HepG2 (cell line): ENCODE measurements around the gene FYB1. TPM values are rescaled to one million over a fixed set of nuclear protein-coding genes. Genes with fewer than 3 reads are reported as not detected.

Experiments
- ATAC-seq: fragments of 200-7000 bp; cut with Tn5 transposase; 3 replicates; pipeline ENCODE4 v1.9.1; 2020; ENCODE audit warnings: mild to moderate bottlenecking, moderate library complexity
- BruUV-seq: library from RNA; stranded (reverse); fragments of 400-500 nt; replicated peaks from 2 replicates; lab custom pipeline; 2021; lab: Mats Ljungman, UMichigan
- CTCF ChIA-PET: fragments of 300-600 bp; formaldehyde crosslinking; extraction: SDS; loops from one replicate; lab custom pipeline; 2021; ENCODE audit warnings: low total read pairs, inconsistent platforms, low intra/inter-chr PET ratio; lab: Yijun Ruan, JAX
- POLR2A ChIA-PET: fragments of 350-600 bp; sonication (Branson Sonifier 250); formaldehyde crosslinking; loops from one replicate; lab custom pipeline; 2020; ENCODE audit warnings: antibody characterized with exemption, inconsistent platforms; lab: Yijun Ruan, JAX
- DNase-seq: peaks from one replicate; pipeline ENCODE4 v3.0.0-alpha.2; 2015; ENCODE audit warnings: low spot score
- FAIRE-seq: peaks from 3 replicates; lab custom pipeline; 2011; peaks lifted over from hg19 to GRCh38; lab: Jason Lieb, UNC
- H2AFZ ChIP-seq: one replicate; pipeline ENCODE4 v1.6.1; 2011; ENCODE audit warnings: low read length, inconsistent platforms
- H3K27ac ChIP-seq: fragments of 300-600 bp; 3 replicates; pipeline ENCODE4 v1.8.0; 2011; ENCODE audit warnings: mixed run types, mild to moderate bottlenecking, mixed read lengths, low read length, inconsistent platforms; ENCODE audit not compliant: insufficient read depth; ENCODE audit errors: extremely low read length
- H3K27me3 ChIP-seq, 2 experiments: fragments of 200-600 bp in 1 of 2; 2 replicates in 1 of 2; 3 replicates in 1 of 2; pipeline versions ENCODE4 v1.6.0 to v1.8.0; 2011; ENCODE audit warnings: low read length in 2 of 2, mild to moderate bottlenecking in 2 of 2, moderate library complexity in 2 of 2, inconsistent platforms in 1 of 2; ENCODE audit not compliant: insufficient read depth in 2 of 2, control insufficient read depth in 1 of 2
- H3K36me3 ChIP-seq, 2 experiments: fragments of 200-600 bp in 1 of 2; replicated peaks in 1 of 2; 2 replicates in 1 of 2; 3 replicates in 1 of 2; pipeline versions ENCODE4 v1.5.1 to v1.8.0; 2011; ENCODE audit warnings: low read length in 2 of 2, inconsistent platforms in 1 of 2; ENCODE audit not compliant: insufficient read depth in 2 of 2, control insufficient read depth in 1 of 2
- H3K4me1 ChIP-seq: 2 replicates; pipeline ENCODE4 v1.5.1; 2012; ENCODE audit warnings: low read length, inconsistent platforms; ENCODE audit not compliant: insufficient read depth
- H3K4me2 ChIP-seq: 2 replicates; pipeline ENCODE4 v1.6.0; 2011; ENCODE audit warnings: low read depth, low read length, inconsistent platforms
- H3K4me3 ChIP-seq, 3 experiments: fragments of 200-600 bp in 1 of 3; sonication (generic), shearing (Covaris generic) in 1 of 3; replicated peaks in 1 of 3; 2 replicates each; pipeline ENCODE4 v1.5.1; 2011 to 2016; ENCODE audit warnings: low read length in 3 of 3, inconsistent platforms in 2 of 3, low read depth in 2 of 3, mild to moderate bottlenecking in 2 of 3, control low read depth in 1 of 3, mixed read lengths in 1 of 3; ENCODE audit not compliant: insufficient read depth in 1 of 3
- H3K79me2 ChIP-seq: one replicate; pipeline ENCODE4 v1.6.1; 2011; ENCODE audit warnings: low read length, inconsistent platforms; ENCODE audit not compliant: insufficient read depth
- H3K9ac ChIP-seq: 2 replicates; pipeline ENCODE4 v1.6.0; 2011; ENCODE audit warnings: mild to moderate bottlenecking, low read depth, low read length, inconsistent platforms; ENCODE audit not compliant: insufficient read depth
- H3K9me3 ChIP-seq: 2 replicates; pipeline ENCODE4 v1.5.1; 2012; ENCODE audit warnings: mild to moderate bottlenecking, low read length
- H4K20me1 ChIP-seq: 2 replicates; pipeline ENCODE4 v1.6.0; 2011; ENCODE audit warnings: inconsistent platforms, mild to moderate bottlenecking, low read length, moderate library complexity; ENCODE audit not compliant: insufficient read depth
- CHD4 ChIP-seq: fragments of 200-600 bp; sonication (generic); IDR thresholded peaks from 2 replicates; pipeline ENCODE4 v1.7.0; 2017; ENCODE audit warnings: mild to moderate bottlenecking, low read length, borderline replicate concordance
- GATAD2A ChIP-seq: IDR thresholded peaks from 2 replicates; pipeline ENCODE4 v1.6.1; 2016
- GPN1 ChIP-seq: sonication (generic); formaldehyde crosslinking; IDR thresholded peaks from 2 replicates; pipeline ENCODE4 v1.5.1; 2020; ENCODE audit warnings: missing genetic modification reagents, borderline replicate concordance
- JUN ChIP-seq: sonication (generic); formaldehyde crosslinking; IDR thresholded peaks from 2 replicates; pipeline ENCODE4 v1.4.0; 2020; ENCODE audit warnings: mild to moderate bottlenecking, missing genetic modification reagents
- JUND ChIP-seq: sonication (generic); formaldehyde crosslinking; IDR thresholded peaks from 2 replicates; pipeline ENCODE4 v1.8.0; 2022; ENCODE audit warnings: mild to moderate bottlenecking, missing genetic modification reagents
- RARA ChIP-seq: IDR thresholded peaks from 2 replicates; pipeline ENCODE4 v1.6.1; 2016; ENCODE audit warnings: missing genetic modification reagents, missing compliant biosample characterization
- SIX4 ChIP-seq: sonication (generic); formaldehyde crosslinking; IDR thresholded peaks from 2 replicates; pipeline ENCODE4 v1.4.0; 2020; ENCODE audit warnings: missing genetic modification reagents
- TCF7 ChIP-seq: sonication (generic); IDR thresholded peaks from 2 replicates; pipeline ENCODE4 v1.6.1; 2016; ENCODE audit warnings: antibody characterized with exemption, low read depth
- TOE1 ChIP-seq: sonication (generic); formaldehyde crosslinking; IDR thresholded peaks from 2 replicates; pipeline ENCODE4 v1.4.0; 2020; ENCODE audit warnings: mild to moderate bottlenecking, missing genetic modification reagents
- YEATS2 ChIP-seq: sonication (generic); formaldehyde crosslinking; IDR thresholded peaks from 2 replicates; pipeline ENCODE4 v1.4.0; 2020; ENCODE audit warnings: missing genetic modification reagents, borderline replicate concordance
- ZBTB21 ChIP-seq: sonication (generic); formaldehyde crosslinking; IDR thresholded peaks from 2 replicates; pipeline ENCODE4 v1.4.0; 2020; ENCODE audit warnings: missing genetic modification reagents
- ZFP36L1 ChIP-seq: sonication (generic); formaldehyde crosslinking; IDR thresholded peaks from 2 replicates; pipeline ENCODE4 v1.8.0; 2022; ENCODE audit warnings: mild to moderate bottlenecking, missing genetic modification reagents, moderate library complexity
- ZNF256 ChIP-seq: sonication (generic); formaldehyde crosslinking; conservative IDR thresholded peaks from 2 replicates; pipeline ENCODE4 v1.4.0; 2020; ENCODE audit warnings: missing genetic modification reagents
- ZNF644 ChIP-seq: IDR thresholded peaks from 2 replicates; pipeline ENCODE4 v1.6.1; 2016; ENCODE audit warnings: low read depth
- WGBS: methylation state at CpG from one replicate; pipeline ENCODE4 v1.1.6; 2017; ENCODE audit warnings: low lambda C conversion rate; 5-methylcytosine and 5-hydroxymethylcytosine counted together
- in situ Hi-C: cut with HindIII; loops from 2 replicates; pipeline ENCODE4 v1.10.0; 2017; ENCODE audit warnings: low pct_unique_long_range_greater_than_20kb; ENCODE audit not compliant: extremely low pct_ligation_motif_present
- intact Hi-C: fragments of 100-400 bp; cut with micrococcal nuclease; formaldehyde crosslinking; loops from one replicate; pipeline ENCODE4 v1.10.0; 2022; ENCODE audit not compliant: unreplicated experiment
- polyA plus RNA-seq, 8 experiments: library from polyadenylated mRNA; depleted of rRNA in 3 of 8; stranded (reverse) in 7 of 8; unstranded in 1 of 8; fragments of >200 nt; fragmentation: Illumina TruSeq in 4 of 8; extraction: Trizol in 4 of 8; gene quantifications; 2 replicates each; pipeline versions ENCODE4 v1.2.1 to v1.2.3, GENCODE V29; 2011 to 2016; ENCODE audit warnings: low read depth in 4 of 8, missing spikeins in 1 of 8, mixed read lengths in 1 of 8; ENCODE audit not compliant: insufficient read depth in 1 of 8
- total RNA-seq, 5 experiments: library from RNA; depleted of rRNA; stranded (reverse); fragments of >200 nt; fragmentation: Illumina TruSeq; extraction: Trizol; gene quantifications; 2 replicates each; pipeline ENCODE4 v1.2.3, GENCODE V29; 2016; ENCODE audit warnings: low read depth in 1 of 5
- TF ChIP-seq, protein P1 (sequence below): IDR thresholded peaks from 2 replicates; pipeline ENCODE4 v1.4.0; 2020; ENCODE audit warnings: mild to moderate bottlenecking, missing genetic modification reagents
- TF ChIP-seq, protein P2 (sequence below): sonication (generic); formaldehyde crosslinking; IDR thresholded peaks from 2 replicates; pipeline ENCODE4 v1.4.0; 2020; ENCODE audit warnings: missing genetic modification reagents
- TF ChIP-seq, protein P3 (sequence below): conservative IDR thresholded peaks from 2 replicates; pipeline ENCODE4 v1.6.1; 2018; ENCODE audit warnings: missing genetic modification reagents
- TF ChIP-seq, protein P4 (sequence below): sonication (generic); formaldehyde crosslinking; conservative IDR thresholded peaks from 2 replicates; pipeline ENCODE4 v1.8.0; 2022; ENCODE audit warnings: low read depth, missing genetic modification reagents

FYB1 gene
- total and polyA plus RNA-seq, 2 of the 13 experiments (the other 11 are each of a cell fraction or from before 2014, with no cell fraction given) = 0.03 TPM; not detected in 1

DNA sequence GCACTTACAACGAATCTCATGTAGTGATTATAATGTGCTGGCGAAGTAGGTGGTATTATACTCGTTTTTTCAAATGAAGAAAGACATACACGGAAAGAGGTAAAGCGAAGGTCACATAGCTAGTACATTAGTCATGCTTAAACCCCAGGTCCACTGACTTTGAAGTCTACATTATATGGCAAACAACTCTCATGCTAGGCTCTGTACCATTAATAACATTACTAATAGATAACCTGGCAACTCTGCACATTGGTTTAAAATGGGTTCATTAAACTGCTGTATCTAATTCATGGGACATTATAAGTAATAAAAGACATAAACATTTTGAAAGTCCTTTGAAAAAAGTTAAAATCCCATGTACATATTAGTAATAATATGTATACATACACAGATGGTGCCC lies 21.2 kb downstream of the FYB1 start (continued):
- TF ChIP-seq, protein P1, sequence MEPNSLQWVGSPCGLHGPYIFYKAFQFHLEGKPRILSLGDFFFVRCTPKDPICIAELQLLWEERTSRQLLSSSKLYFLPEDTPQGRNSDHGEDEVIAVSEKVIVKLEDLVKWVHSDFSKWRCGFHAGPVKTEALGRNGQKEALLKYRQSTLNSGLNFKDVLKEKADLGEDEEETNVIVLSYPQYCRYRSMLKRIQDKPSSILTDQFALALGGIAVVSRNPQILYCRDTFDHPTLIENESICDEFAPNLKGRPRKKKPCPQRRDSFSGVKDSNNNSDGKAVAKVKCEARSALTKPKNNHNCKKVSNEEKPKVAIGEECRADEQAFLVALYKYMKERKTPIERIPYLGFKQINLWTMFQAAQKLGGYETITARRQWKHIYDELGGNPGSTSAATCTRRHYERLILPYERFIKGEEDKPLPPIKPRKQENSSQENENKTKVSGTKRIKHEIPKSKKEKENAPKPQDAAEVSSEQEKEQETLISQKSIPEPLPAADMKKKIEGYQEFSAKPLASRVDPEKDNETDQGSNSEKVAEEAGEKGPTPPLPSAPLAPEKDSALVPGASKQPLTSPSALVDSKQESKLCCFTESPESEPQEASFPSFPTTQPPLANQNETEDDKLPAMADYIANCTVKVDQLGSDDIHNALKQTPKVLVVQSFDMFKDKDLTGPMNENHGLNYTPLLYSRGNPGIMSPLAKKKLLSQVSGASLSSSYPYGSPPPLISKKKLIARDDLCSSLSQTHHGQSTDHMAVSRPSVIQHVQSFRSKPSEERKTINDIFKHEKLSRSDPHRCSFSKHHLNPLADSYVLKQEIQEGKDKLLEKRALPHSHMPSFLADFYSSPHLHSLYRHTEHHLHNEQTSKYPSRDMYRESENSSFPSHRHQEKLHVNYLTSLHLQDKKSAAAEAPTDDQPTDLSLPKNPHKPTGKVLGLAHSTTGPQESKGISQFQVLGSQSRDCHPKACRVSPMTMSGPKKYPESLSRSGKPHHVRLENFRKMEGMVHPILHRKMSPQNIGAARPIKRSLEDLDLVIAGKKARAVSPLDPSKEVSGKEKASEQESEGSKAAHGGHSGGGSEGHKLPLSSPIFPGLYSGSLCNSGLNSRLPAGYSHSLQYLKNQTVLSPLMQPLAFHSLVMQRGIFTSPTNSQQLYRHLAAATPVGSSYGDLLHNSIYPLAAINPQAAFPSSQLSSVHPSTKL = peak; percentile 69
- TF ChIP-seq GPN1 (CRISPR knock-in tag) (no peak), ZNF644 (CRISPR knock-in tag) (0 out of 2 replicates have a peak, but pooled peaks have one; percentile 64), TCF7 (peak; percentile 69), GATAD2A (CRISPR knock-in tag) (peak; percentile 42; the same call in 1 of the 2 replicates), JUND (CRISPR knock-in tag) (0 out of 2 replicates have a peak, but pooled peaks have one; percentile 40), JUN (CRISPR knock-in tag) (peak; percentile 42; the same call in 1 of the 2 replicates)

DNA sequence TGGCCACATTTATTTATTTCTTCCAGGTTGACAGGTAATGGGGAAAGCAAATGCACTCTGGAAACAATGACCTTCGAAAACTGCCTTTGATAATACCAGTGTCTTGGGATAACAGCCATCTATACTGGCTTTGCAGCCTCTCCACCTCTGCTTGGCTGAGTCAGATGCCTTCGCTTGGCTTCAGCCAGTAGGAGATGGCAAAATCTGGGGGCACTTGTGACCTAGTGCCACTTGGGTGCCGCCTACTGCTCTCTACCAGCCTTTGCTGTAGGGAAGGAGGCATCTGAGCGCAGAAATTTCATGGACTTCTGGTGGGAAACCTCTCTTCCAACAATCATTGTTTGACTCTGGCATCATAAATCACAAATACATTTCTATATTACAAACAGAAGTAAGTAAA lies 21.8 kb downstream of the FYB1 start:
- H3K4me3 ChIP-seq = no peak overlapping the region
- H3K4me1 ChIP-seq = peaks cover 8% of the 10 kb centered on the region
- H3K79me2 ChIP-seq = no peaks in the 10 kb centered on the region
- no peaks in the 10 kb centered on the region for H4K20me1 ChIP-seq
- WGBS = 74% methylated on average over 4 of the region's 4 CpGs
- ChIA-PET POLR2A (no interaction called here), CTCF (no interaction called here)
- H2AFZ ChIP-seq = no peak overlapping the region
- ATAC-seq (no peak), FAIRE-seq (no peak), DNase-seq (no peak)
- in situ Hi-C loops = no loop called here
- no peak overlapping the region for H3K27ac ChIP-seq
- no peak overlapping the region for H3K4me2 ChIP-seq
- no peaks in the 10 kb centered on the region for H3K36me3 ChIP-seq
- H3K27me3 ChIP-seq = 0 out of 5 replicates have a peak, but pooled peaks cover 0 to 10% of the 10 kb centered on the region in 2 experiments
- BruUV-seq = no TSS peak
- no peaks in the 10 kb centered on the region for H3K9me3 ChIP-seq
- no peak overlapping the region for H3K9ac ChIP-seq
- intact Hi-C loops = no loop called here
- TF ChIP-seq TOE1 (no peak), YEATS2 (CRISPR knock-in tag) (no peak), SIX4 (CRISPR knock-in tag) (no peak), CHD4 (no peak), ZBTB21 (CRISPR knock-in tag) (no peak), ZFP36L1 (CRISPR knock-in tag) (no peak), ZNF256 (CRISPR knock-in tag) (no peak), RARA (CRISPR knock-in tag) (no peak)
- TF ChIP-seq, protein P2, sequence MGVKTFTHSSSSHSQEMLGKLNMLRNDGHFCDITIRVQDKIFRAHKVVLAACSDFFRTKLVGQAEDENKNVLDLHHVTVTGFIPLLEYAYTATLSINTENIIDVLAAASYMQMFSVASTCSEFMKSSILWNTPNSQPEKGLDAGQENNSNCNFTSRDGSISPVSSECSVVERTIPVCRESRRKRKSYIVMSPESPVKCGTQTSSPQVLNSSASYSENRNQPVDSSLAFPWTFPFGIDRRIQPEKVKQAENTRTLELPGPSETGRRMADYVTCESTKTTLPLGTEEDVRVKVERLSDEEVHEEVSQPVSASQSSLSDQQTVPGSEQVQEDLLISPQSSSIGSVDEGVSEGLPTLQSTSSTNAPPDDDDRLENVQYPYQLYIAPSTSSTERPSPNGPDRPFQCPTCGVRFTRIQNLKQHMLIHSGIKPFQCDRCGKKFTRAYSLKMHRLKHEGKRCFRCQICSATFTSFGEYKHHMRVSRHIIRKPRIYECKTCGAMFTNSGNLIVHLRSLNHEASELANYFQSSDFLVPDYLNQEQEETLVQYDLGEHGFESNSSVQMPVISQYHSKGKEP = no peak
- TF ChIP-seq, protein P3, sequence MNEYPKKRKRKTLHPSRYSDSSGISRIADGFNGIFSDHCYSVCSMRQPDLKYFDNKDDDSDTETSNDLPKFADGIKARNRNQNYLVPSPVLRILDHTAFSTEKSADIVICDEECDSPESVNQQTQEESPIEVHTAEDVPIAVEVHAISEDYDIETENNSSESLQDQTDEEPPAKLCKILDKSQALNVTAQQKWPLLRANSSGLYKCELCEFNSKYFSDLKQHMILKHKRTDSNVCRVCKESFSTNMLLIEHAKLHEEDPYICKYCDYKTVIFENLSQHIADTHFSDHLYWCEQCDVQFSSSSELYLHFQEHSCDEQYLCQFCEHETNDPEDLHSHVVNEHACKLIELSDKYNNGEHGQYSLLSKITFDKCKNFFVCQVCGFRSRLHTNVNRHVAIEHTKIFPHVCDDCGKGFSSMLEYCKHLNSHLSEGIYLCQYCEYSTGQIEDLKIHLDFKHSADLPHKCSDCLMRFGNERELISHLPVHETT = no peak
- TF ChIP-seq, protein P4, sequence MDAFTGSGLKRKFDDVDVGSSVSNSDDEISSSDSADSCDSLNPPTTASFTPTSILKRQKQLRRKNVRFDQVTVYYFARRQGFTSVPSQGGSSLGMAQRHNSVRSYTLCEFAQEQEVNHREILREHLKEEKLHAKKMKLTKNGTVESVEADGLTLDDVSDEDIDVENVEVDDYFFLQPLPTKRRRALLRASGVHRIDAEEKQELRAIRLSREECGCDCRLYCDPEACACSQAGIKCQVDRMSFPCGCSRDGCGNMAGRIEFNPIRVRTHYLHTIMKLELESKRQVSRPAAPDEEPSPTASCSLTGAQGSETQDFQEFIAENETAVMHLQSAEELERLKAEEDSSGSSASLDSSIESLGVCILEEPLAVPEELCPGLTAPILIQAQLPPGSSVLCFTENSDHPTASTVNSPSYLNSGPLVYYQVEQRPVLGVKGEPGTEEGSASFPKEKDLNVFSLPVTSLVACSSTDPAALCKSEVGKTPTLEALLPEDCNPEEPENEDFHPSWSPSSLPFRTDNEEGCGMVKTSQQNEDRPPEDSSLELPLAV (CRISPR knock-in tag) = no peak
